GM12878 (cell line): ENCODE measurements around the gene HIVEP3. TPM values are rescaled to one million over a fixed set of nuclear protein-coding genes. Genes with fewer than 3 reads are reported as not detected.

Experiments
- BRCA1 ChIP-seq: IDR thresholded peaks from 2 replicates; pipeline ENCODE4 v1.6.1; 2011; ENCODE audit warnings: low read depth, low read length, improper control_type of control experiment
- ELK1 ChIP-seq: IDR thresholded peaks from 2 replicates; pipeline ENCODE4 v1.6.1; 2012; ENCODE audit warnings: low read depth, low read length, improper control_type of control experiment
- GATAD2B ChIP-seq: fragments of 450-650 bp; conservative IDR thresholded peaks from 2 replicates; pipeline ENCODE4 v1.6.1; 2017; ENCODE audit warnings: low read depth, mild to moderate bottlenecking, moderate library complexity
- HDAC2 ChIP-seq: fragments of 200-600 bp; sonication (generic); IDR thresholded peaks from 2 replicates; pipeline ENCODE4 v1.6.1; 2017
- IKZF1 ChIP-seq: fragments of 450-650 bp; conservative IDR thresholded peaks from 2 replicates; pipeline ENCODE4 v1.6.1; 2017; ENCODE audit warnings: antibody characterized with exemption, mild to moderate bottlenecking
- MEF2A ChIP-seq: IDR thresholded peaks from 2 replicates; pipeline ENCODE4 v1.6.1; 2011; ENCODE audit warnings: low read depth, mild to moderate bottlenecking, low read length, moderate library complexity; ENCODE audit not compliant: insufficient read depth
- MTA3 ChIP-seq: IDR thresholded peaks from 2 replicates; pipeline ENCODE4 v1.6.1; 2012; ENCODE audit warnings: low read length, inconsistent platforms, borderline replicate concordance
- NFYB ChIP-seq: IDR thresholded peaks from 2 replicates; pipeline ENCODE4 v1.6.1; 2011; ENCODE audit warnings: low read depth, mild to moderate bottlenecking, low read length, improper control_type of control experiment, moderate library complexity; ENCODE audit not compliant: insufficient read depth
- NRF1 ChIP-seq: conservative IDR thresholded peaks from 2 replicates; pipeline ENCODE4 v1.6.1; 2011; ENCODE audit warnings: mild to moderate bottlenecking, low read depth, low read length, improper control_type of control experiment
- POLR2AphosphoS2 ChIP-seq: IDR thresholded peaks from 2 replicates; pipeline ENCODE4 v1.6.1; 2011; ENCODE audit warnings: low read depth, mild to moderate bottlenecking, low read length, improper control_type of control experiment, moderate library complexity
- SMC3 ChIP-seq: IDR thresholded peaks from 2 replicates; pipeline ENCODE4 v1.6.1; 2011; ENCODE audit warnings: low read length, improper control_type of control experiment, borderline replicate concordance
- SPI1 ChIP-seq: IDR thresholded peaks from 2 replicates; pipeline ENCODE4 v1.6.1; 2011; ENCODE audit warnings: low read depth, mild to moderate bottlenecking, low read length, moderate library complexity, borderline replicate concordance; ENCODE audit not compliant: insufficient read depth
- TARDBP ChIP-seq: IDR thresholded peaks from 2 replicates; pipeline ENCODE4 v1.6.1; 2016; ENCODE audit warnings: borderline replicate concordance
- ZBTB4 ChIP-seq: fragments of 450-650 bp; formaldehyde crosslinking; IDR thresholded peaks from 2 replicates; pipeline ENCODE4 v1.4.0; 2022; ENCODE audit warnings: mild to moderate bottlenecking, moderate library complexity
- polyA plus RNA-seq, 11 experiments: library from polyadenylated mRNA; depleted of rRNA in 4 of 11; unstranded in 6 of 11; stranded (reverse) in 5 of 11; fragments of >200 nt; fragmentation: Nextera tagmentation in 4 of 11; fragmentation: Illumina TruSeq in 1 of 11; extraction: Ambion mirVana in 4 of 11; extraction: Trizol in 1 of 11; gene quantifications; 1 replicate in 1 of 11; 2 replicates in 10 of 11; pipeline versions ENCODE4 v1.2.1 to v1.2.3, GENCODE V29; 2011 to 2016; ENCODE audit warnings: inconsistent platforms in 2 of 11, missing spikeins in 2 of 11, low read depth in 1 of 11
- total RNA-seq, 4 experiments: library from RNA; depleted of rRNA in 3 of 4; stranded (reverse); fragments of >200 nt in 3 of 4; fragmentation: Illumina TruSeq in 1 of 4; extraction: Trizol in 1 of 4; gene quantifications; 2 replicates each; pipeline versions ENCODE4 v1.2.1 to v1.2.3, GENCODE V29; 2013 to 2021
- TF ChIP-seq, protein P1 (sequence below): fragments of 450-650 bp; formaldehyde crosslinking; IDR thresholded peaks from 2 replicates; pipeline ENCODE4 v1.4.0; 2020; ENCODE audit warnings: mild to moderate bottlenecking, moderate library complexity
- TF ChIP-seq, protein P2 (sequence below): fragments of 450-650 bp; IDR thresholded peaks from 2 replicates; pipeline ENCODE4 v1.6.1; 2017; ENCODE audit warnings: mild to moderate bottlenecking, moderate library complexity

Gene HIVEP3
- total and polyA plus RNA-seq, 10 of the 15 experiments (the other 5 are each of a cell fraction or from before 2014, with no cell fraction given): 1.8 to 13.6 (median 3.8) TPM

DNA sequence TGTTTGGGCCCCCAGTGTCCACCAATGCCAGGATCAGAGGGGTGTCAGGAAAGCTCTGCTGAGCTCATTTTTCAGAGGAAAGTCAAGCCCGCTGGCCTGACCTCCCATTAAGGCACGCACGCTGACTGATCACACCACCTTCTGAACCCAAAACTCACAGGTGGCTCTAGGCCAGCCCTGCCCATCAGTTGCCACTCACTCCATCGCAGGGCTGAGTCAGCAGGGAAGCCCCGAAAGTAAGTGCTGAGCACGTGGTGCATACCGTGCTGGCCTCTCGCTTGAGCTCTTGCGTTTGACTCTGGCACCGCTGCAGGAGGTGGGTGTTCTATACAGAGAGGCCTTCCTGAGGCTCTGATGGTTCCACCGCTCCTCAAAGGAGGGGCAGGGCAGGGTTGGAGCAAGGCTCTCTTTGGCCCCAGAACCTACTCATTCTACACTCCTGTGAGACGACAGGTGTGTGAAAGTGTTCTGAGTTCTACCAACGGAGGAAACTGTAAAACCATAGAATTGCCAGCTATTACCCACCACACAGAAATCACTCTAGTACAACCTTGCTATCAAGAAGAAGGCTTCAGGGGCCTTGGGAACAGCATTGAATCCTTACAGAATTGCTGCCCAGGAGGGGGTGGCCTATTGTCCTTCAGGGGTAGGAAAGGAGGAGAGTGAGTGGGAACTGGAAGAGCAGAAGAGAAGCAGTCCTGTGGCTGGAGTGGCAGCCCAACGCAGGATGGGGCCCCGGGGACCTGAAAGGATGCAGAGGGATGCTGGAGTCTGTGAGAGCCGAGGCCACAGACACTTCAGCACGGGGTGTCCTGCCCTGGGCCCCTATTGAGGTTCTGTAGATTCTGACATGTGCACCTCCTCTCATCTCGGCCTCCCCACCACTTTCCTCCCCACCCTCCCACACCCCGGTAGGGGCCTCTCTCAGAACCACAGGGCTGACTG lies 219.5 kb downstream of the HIVEP3 start (continued):
- TF ChIP-seq MTA3: no peak
- TF ChIP-seq HDAC2: no peak
- no peak for TF ChIP-seq BRCA1
- TF ChIP-seq MEF2A: no peak
- no peak for TF ChIP-seq SPI1
- no peak for TF ChIP-seq POLR2AphosphoS2
- TF ChIP-seq, protein P1, sequence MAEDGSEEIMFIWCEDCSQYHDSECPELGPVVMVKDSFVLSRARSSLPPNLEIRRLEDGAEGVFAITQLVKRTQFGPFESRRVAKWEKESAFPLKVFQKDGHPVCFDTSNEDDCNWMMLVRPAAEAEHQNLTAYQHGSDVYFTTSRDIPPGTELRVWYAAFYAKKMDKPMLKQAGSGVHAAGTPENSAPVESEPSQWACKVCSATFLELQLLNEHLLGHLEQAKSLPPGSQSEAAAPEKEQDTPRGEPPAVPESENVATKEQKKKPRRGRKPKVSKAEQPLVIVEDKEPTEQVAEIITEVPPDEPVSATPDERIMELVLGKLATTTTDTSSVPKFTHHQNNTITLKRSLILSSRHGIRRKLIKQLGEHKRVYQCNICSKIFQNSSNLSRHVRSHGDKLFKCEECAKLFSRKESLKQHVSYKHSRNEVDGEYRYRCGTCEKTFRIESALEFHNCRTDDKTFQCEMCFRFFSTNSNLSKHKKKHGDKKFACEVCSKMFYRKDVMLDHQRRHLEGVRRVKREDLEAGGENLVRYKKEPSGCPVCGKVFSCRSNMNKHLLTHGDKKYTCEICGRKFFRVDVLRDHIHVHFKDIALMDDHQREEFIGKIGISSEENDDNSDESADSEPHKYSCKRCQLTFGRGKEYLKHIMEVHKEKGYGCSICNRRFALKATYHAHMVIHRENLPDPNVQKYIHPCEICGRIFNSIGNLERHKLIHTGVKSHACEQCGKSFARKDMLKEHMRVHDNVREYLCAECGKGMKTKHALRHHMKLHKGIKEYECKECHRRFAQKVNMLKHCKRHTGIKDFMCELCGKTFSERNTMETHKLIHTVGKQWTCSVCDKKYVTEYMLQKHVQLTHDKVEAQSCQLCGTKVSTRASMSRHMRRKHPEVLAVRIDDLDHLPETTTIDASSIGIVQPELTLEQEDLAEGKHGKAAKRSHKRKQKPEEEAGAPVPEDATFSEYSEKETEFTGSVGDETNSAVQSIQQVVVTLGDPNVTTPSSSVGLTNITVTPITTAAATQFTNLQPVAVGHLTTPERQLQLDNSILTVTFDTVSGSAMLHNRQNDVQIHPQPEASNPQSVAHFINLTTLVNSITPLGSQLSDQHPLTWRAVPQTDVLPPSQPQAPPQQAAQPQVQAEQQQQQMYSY (CRISPR knock-in tag): no peak
- TF ChIP-seq TARDBP: 0 out of 2 replicates have a peak, but pooled peaks have one; percentile 36
- no peak for TF ChIP-seq ZBTB4
- TF ChIP-seq NFYB: no peak
- peak; percentile 2; the same call in 1 of the 2 replicates for TF ChIP-seq SMC3
- no peak for TF ChIP-seq NRF1
- TF ChIP-seq IKZF1: peak; percentile 59
- TF ChIP-seq GATAD2B: peak; percentile 80
- TF ChIP-seq ELK1: no peak
- TF ChIP-seq, protein P2, sequence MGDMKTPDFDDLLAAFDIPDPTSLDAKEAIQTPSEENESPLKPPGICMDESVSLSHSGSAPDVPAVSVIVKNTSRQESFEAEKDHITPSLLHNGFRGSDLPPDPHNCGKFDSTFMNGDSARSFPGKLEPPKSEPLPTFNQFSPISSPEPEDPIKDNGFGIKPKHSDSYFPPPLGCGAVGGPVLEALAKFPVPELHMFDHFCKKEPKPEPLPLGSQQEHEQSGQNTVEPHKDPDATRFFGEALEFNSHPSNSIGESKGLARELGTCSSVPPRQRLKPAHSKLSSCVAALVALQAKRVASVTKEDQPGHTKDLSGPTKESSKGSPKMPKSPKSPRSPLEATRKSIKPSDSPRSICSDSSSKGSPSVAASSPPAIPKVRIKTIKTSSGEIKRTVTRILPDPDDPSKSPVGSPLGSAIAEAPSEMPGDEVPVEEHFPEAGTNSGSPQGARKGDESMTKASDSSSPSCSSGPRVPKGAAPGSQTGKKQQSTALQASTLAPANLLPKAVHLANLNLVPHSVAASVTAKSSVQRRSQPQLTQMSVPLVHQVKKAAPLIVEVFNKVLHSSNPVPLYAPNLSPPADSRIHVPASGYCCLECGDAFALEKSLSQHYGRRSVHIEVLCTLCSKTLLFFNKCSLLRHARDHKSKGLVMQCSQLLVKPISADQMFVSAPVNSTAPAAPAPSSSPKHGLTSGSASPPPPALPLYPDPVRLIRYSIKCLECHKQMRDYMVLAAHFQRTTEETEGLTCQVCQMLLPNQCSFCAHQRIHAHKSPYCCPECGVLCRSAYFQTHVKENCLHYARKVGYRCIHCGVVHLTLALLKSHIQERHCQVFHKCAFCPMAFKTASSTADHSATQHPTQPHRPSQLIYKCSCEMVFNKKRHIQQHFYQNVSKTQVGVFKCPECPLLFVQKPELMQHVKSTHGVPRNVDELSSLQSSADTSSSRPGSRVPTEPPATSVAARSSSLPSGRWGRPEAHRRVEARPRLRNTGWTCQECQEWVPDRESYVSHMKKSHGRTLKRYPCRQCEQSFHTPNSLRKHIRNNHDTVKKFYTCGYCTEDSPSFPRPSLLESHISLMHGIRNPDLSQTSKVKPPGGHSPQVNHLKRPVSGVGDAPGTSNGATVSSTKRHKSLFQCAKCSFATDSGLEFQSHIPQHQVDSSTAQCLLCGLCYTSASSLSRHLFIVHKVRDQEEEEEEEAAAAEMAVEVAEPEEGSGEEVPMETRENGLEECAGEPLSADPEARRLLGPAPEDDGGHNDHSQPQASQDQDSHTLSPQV: 0 out of 2 replicates have a peak, but pooled peaks have one; percentile 53
